Measurements from ENCODE around the gene WDPCP.

DNA sequence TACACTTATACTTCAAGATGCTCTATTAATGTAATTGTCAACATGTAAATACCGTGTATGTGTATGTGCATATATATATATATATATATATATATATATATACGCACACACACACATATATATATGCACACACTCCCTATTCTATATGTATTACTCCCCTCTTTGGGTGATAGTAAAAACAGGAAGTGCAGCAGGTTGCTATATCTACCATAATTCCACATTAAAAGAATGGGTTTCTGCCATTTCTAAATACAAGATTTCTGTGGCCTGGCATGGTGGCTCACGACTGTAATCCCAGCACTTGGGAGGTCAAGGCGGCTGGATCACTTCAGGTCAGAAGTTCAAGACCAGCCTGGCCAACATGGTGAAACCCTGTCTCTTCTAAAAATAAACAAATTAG, 460.7 kb downstream of the WDPCP start:
- no peak for TF ChIP-seq POLR2AphosphoS5 (IDR thresholded peaks at IDR 0.05; ENCODE audit: borderline replicate concordance, low read depth, low read length)
- TF ChIP-seq FOXP2 (optimal IDR thresholded peaks at IDR 0.05; ENCODE audit: control extremely low read depth, extremely low read length, insufficient read depth): no peak

All from SK-N-MC (cell line).